Mesendoderm (in vitro differentiated cells): Measurements from ENCODE around the gene NTRK3. TPM values are rescaled to one million over a fixed set of nuclear protein-coding genes. Genes with fewer than 3 reads are reported as not detected.

Source experiments
- DNase-seq: peaks from one replicate; pipeline ENCODE4 v3.0.0; 2013
- H2AK5ac ChIP-seq: 2 replicates; pipeline ENCODE4 v1.6.1; 2013; ENCODE audit warnings: low read length, inconsistent platforms
- H2BK120ac ChIP-seq: 2 replicates; pipeline ENCODE4 v1.6.1; 2013; ENCODE audit warnings: low read depth, mild to moderate bottlenecking, low read length, moderate library complexity, mixed read lengths
- H2BK15ac ChIP-seq: replicated peaks from 2 replicates; pipeline ENCODE4 v1.6.1; 2013; ENCODE audit warnings: low read depth, mild to moderate bottlenecking, moderate library complexity
- H2BK5ac ChIP-seq: 2 replicates; pipeline ENCODE4 v1.6.1; 2013; ENCODE audit warnings: low read length, inconsistent platforms
- H3K18ac ChIP-seq: 2 replicates; pipeline ENCODE4 v1.6.1; 2013; ENCODE audit warnings: mild to moderate bottlenecking, low read length, mixed read lengths
- H3K23ac ChIP-seq: one replicate; pipeline ENCODE4 v1.6.1; 2013; ENCODE audit warnings: low read length
- H3K27ac ChIP-seq: 2 replicates; pipeline ENCODE4 v1.5.1; 2013; ENCODE audit warnings: low read depth, mild to moderate bottlenecking, inconsistent platforms, low read length, moderate library complexity
- H3K27me3 ChIP-seq: 2 replicates; pipeline ENCODE4 v1.6.1; 2013; ENCODE audit warnings: low read length, control low read depth, mild to moderate bottlenecking, inconsistent platforms; ENCODE audit not compliant: insufficient read depth, poor library complexity
- H3K36me3 ChIP-seq: 2 replicates; pipeline ENCODE4 v1.6.1; 2013; ENCODE audit warnings: low read length, inconsistent platforms; ENCODE audit not compliant: control insufficient read depth, insufficient read depth
- H3K4ac ChIP-seq: one replicate; pipeline ENCODE4 v1.6.1; 2013; ENCODE audit warnings: low read depth, mild to moderate bottlenecking, low read length, moderate library complexity
- H3K4me1 ChIP-seq: 2 replicates; pipeline ENCODE4 v1.6.1; 2013; ENCODE audit warnings: low read depth, low read length, inconsistent platforms; ENCODE audit not compliant: control insufficient read depth
- H3K4me2 ChIP-seq: 2 replicates; pipeline ENCODE4 v1.6.1; 2013; ENCODE audit warnings: low read length
- H3K4me3 ChIP-seq: 2 replicates; pipeline ENCODE4 v1.5.1; 2013; ENCODE audit warnings: mild to moderate bottlenecking, low read length
- H3K56ac ChIP-seq: one replicate; pipeline ENCODE4 v1.6.1; 2013; ENCODE audit warnings: low read length
- H3K79me1 ChIP-seq: 2 replicates; pipeline ENCODE4 v1.6.1; 2013; ENCODE audit warnings: low read length, inconsistent platforms
- H3K79me2 ChIP-seq: 2 replicates; pipeline ENCODE4 v1.6.1; 2013; ENCODE audit warnings: mild to moderate bottlenecking, low read length; ENCODE audit not compliant: control insufficient read depth, insufficient read depth
- H3K9ac ChIP-seq: 2 replicates; pipeline ENCODE4 v1.6.1; 2013; ENCODE audit warnings: low read length, inconsistent platforms
- H4K5ac ChIP-seq: one replicate; pipeline ENCODE4 v1.6.1; 2013; ENCODE audit warnings: low read length
- H4K8ac ChIP-seq: one replicate; pipeline ENCODE4 v1.6.1; 2013; ENCODE audit warnings: low read depth, mild to moderate bottlenecking, control low read depth, low read length, moderate library complexity
- WGBS: extraction: QIAGEN DNeasy Blood & Tissue Kit; methylation state at CpG from one replicate; pipeline ENCODE4 v1.1.7; 2013; ENCODE audit warnings: low lambda C conversion rate, missing lambda C conversion rate; ENCODE audit not compliant: insufficient coverage; ENCODE audit errors: extremely low coverage; 5-methylcytosine and 5-hydroxymethylcytosine counted together
- polyA plus RNA-seq, 2 experiments: library from polyadenylated mRNA; stranded (reverse); fragments of 200-250 nt; gene quantifications; one replicate each; pipeline ENCODE4 v1.2.3, GENCODE V29; 2013

NTRK3 gene
- 0.58 TPM for polyA plus RNA-seq (2013, experiment 1 of 2)
- polyA plus RNA-seq (2013, experiment 2 of 2), result 0.55 TPM

- H2BK5ac ChIP-seq, result no peak within 1 kb of the TSS
- H4K8ac ChIP-seq, result no peak within 1 kb of the TSS
- H3K27ac ChIP-seq, result no peak within 1 kb of the TSS
- no peak within 1 kb of the TSS for H3K23ac ChIP-seq
- no peak within 1 kb of the TSS for H4K5ac ChIP-seq
- no peak within 1 kb of the TSS for H3K4ac ChIP-seq
- peak within 1 kb of the TSS; percentile 40 for H3K9ac ChIP-seq
- peaks cover 21% of the 10 kb centered on the region for H3K27me3 ChIP-seq
- H3K79me2 ChIP-seq, result no peaks in the 10 kb centered on the region
- peak; percentile 66 for DNase-seq
- peak within 1 kb of the TSS; percentile 79 for H3K56ac ChIP-seq
- no peak within 1 kb of the TSS for H3K18ac ChIP-seq
- no peaks in the 10 kb centered on the region for H3K4me1 ChIP-seq
- H2BK15ac ChIP-seq, result no peak within 1 kb of the TSS
- no peak within 1 kb of the TSS for H2AK5ac ChIP-seq
- no peaks in the 10 kb centered on the region for H3K36me3 ChIP-seq
- H2BK120ac ChIP-seq, result no peak within 1 kb of the TSS
- no CpG with 5 or more reads among the region's 95 CpGs for WGBS
- no peaks in the 10 kb centered on the region for H3K79me1 ChIP-seq
- peak within 1 kb of the TSS; percentile 53 for H3K4me3 ChIP-seq
- peak within 1 kb of the TSS; percentile 97 for H3K4me2 ChIP-seq
Observed at GRCh38 chr15:88256279-88257230, at the start of gene NTRK3. NTRK3 (minus strand) TSS chr15:88256739; CDS start chr15:88256153, 586 bp downstream.

DNA sequence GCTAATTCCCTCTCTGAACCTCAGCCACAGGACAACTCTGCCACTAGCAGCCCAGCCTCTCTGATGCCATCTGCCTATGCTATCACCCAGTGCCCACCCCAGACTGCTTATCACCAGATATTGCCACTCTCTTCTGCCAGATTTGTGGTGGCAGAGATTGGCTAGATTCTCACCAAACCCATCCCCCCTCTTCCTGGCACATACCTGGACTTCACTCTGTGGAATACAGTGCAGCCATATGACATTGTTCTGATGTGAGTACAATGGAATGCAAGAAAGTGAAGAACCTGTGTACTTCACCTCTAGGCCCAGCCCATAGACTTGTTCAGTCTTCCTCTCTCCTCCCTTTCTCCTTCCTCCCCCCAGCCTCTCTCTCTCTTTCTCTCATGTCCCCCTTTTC lies 46.9 kb upstream of the NTRK3 start:
- no peak overlapping the region for H2BK120ac ChIP-seq
- H3K9ac ChIP-seq, result no peak overlapping the region
- H4K8ac ChIP-seq, result no peak overlapping the region
- no peak overlapping the region for H3K4ac ChIP-seq
- H3K56ac ChIP-seq, result no peak overlapping the region
- no peak overlapping the region for H3K27ac ChIP-seq
- no peak overlapping the region for H3K4me2 ChIP-seq
- no peak overlapping the region for H4K5ac ChIP-seq
- H3K27me3 ChIP-seq, result no peaks in the 10 kb centered on the region
- no peak overlapping the region for H2BK15ac ChIP-seq
- H3K79me2 ChIP-seq, result no peaks in the 10 kb centered on the region
- H3K4me3 ChIP-seq, result no peak overlapping the region
- no peak overlapping the region for H3K18ac ChIP-seq
- no peaks in the 10 kb centered on the region for H3K36me3 ChIP-seq
- H2AK5ac ChIP-seq, result no peak overlapping the region
- H2BK5ac ChIP-seq, result no peak overlapping the region
- no peaks in the 10 kb centered on the region for H3K4me1 ChIP-seq
- H3K79me1 ChIP-seq, result no peaks in the 10 kb centered on the region
- H3K23ac ChIP-seq, result no peak overlapping the region
- no peak for DNase-seq

DNA sequence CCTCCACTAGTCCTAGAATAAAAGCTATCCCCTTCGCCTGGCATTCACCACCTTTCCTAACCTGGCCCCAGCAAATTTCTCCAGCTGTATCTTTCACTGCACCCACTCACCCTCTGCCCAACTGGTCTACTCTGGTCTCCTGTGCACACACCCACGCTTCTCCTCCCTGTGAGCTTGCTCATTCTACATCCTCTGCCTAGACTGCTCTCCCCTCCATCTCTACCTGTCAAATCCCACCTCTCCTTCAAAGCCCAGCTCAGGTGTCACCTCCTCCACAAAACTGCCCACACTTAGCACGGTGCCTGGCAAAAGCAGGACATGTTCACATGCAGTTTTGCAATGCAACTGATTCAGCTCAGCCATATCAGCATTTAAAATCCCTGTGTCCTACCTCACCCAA lies 45.8 kb upstream of the NTRK3 start:
- H2AK5ac ChIP-seq, result no peak overlapping the region
- H3K4me3 ChIP-seq, result no peak overlapping the region
- H4K5ac ChIP-seq, result no peak overlapping the region
- H2BK120ac ChIP-seq, result no peak overlapping the region
- H3K36me3 ChIP-seq, result no peaks in the 10 kb centered on the region
- H3K4me2 ChIP-seq, result no peak overlapping the region
- no peak overlapping the region for H3K18ac ChIP-seq
- no peak overlapping the region for H2BK5ac ChIP-seq
- H3K79me1 ChIP-seq, result no peaks in the 10 kb centered on the region
- no peak overlapping the region for H3K27ac ChIP-seq
- H3K56ac ChIP-seq, result no peak overlapping the region
- no peak overlapping the region for H4K8ac ChIP-seq
- DNase-seq, result no peak
- no peak overlapping the region for H3K23ac ChIP-seq
- H3K27me3 ChIP-seq, result no peaks in the 10 kb centered on the region
- H3K4ac ChIP-seq, result no peak overlapping the region
- H3K79me2 ChIP-seq, result no peaks in the 10 kb centered on the region
- H2BK15ac ChIP-seq, result no peak overlapping the region
- H3K9ac ChIP-seq, result no peak overlapping the region
- H3K4me1 ChIP-seq, result no peaks in the 10 kb centered on the region
- WGBS, result no CpG with 5 or more reads among the region's 3 CpGs

DNA sequence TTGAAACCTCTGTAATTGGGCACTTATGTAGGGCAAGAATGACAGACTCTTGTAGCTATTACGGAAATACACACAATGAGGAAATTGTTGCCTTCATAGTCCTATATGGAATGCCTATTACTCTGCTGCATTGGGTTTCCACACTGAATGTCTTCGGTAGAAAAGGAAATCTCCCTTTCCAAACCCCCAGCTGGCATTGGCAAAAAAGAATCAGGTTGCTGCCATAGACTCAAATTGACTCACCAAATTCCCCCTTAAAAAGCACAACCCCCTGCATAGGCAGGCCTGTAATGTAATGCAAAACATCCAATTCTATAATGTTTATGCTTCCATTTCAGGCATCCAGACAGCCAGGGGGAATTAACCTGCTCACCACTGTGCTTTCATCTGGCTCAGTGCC lies 44.8 kb upstream of the NTRK3 start:
- Histone ChIP-seq H2AK5ac (no peak overlapping the region), H4K5ac (no peak overlapping the region), H3K79me2 (no peaks in the 10 kb centered on the region), H3K4me3 (no peak overlapping the region), H3K36me3 (no peaks in the 10 kb centered on the region), H3K4me1 (no peaks in the 10 kb centered on the region), H3K4me2 (no peak overlapping the region), H2BK5ac (no peak overlapping the region), H2BK15ac (no peak overlapping the region), H3K18ac (no peak overlapping the region), H3K56ac (no peak overlapping the region), H3K9ac (no peak overlapping the region), H3K23ac (no peak overlapping the region), H3K27ac (no peak overlapping the region), H3K79me1 (no peaks in the 10 kb centered on the region), H3K4ac (no peak overlapping the region), H3K27me3 (no peaks in the 10 kb centered on the region), H4K8ac (no peak overlapping the region), H2BK120ac (no peak overlapping the region)
- no CpG with 5 or more reads among the region's 2 CpGs for WGBS
- no peak for DNase-seq

DNA sequence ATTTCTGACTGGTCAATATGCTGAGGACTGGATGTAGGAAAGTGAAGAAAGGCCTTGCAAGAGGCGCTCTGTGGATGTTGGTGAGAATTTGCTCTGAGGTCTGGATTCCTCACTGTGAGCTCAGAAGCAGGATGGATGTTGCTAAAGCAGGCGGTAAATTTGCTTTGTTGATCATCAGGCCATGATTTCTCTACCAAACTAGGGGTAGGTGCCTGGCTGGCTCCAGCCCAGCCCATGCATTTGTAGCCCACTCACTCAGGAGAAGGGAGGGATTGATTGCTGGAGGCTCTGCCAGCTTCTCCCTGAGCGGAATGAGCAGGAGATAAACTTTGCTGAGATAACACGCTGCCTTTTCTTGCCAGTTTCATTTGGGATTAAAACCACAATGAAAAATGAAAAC lies 44.3 kb upstream of the NTRK3 start:
- H4K8ac ChIP-seq, result no peak overlapping the region
- H3K23ac ChIP-seq, result no peak overlapping the region
- no CpG with 5 or more reads among the region's 4 CpGs for WGBS

More for the DNA sequence above, 44.3 kb upstream of the NTRK3 start:
- H3K9ac ChIP-seq, result no peak overlapping the region
- H3K56ac ChIP-seq, result no peak overlapping the region
- no peak for DNase-seq
- H3K27ac ChIP-seq, result no peak overlapping the region
- H3K18ac ChIP-seq, result no peak overlapping the region
- H2BK15ac ChIP-seq, result no peak overlapping the region
- no peak overlapping the region for H2BK120ac ChIP-seq
- H3K79me2 ChIP-seq, result no peaks in the 10 kb centered on the region
- no peaks in the 10 kb centered on the region for H3K36me3 ChIP-seq
- H3K79me1 ChIP-seq, result no peaks in the 10 kb centered on the region
- no peaks in the 10 kb centered on the region for H3K27me3 ChIP-seq
- no peak overlapping the region for H3K4ac ChIP-seq
- no peak overlapping the region for H2AK5ac ChIP-seq
- H2BK5ac ChIP-seq, result no peak overlapping the region
- no peak overlapping the region for H3K4me2 ChIP-seq
- no peaks in the 10 kb centered on the region for H3K4me1 ChIP-seq
- H4K5ac ChIP-seq, result no peak overlapping the region
- no peak overlapping the region for H3K4me3 ChIP-seq
